Naive B cell (primary cell): ENCODE measurements around the gene ELOVL5. TPM values are rescaled to one million over a fixed set of nuclear protein-coding genes. Genes with fewer than 3 reads are reported as not detected.
"Not testable (repeated sequence)": the region's sequence is repeated elsewhere in the genome, so short reads cannot be mapped to it uniquely, and the experiment has no call there.

Source experiments
- ATAC-seq, 2 donors: fragments of 150-1000 bp; cut with Tn5 transposase; 2 replicates each; pipeline ENCODE4 v1.10.0; 2021; ENCODE audit warnings: low read depth in 2 of 2, mild to moderate bottlenecking in 2 of 2, moderate library complexity in 2 of 2
- DNase-seq: peaks from one replicate; pipeline ENCODE4 v3.0.0; 2022
- H3K27ac Mint-ChIP-seq, 6 donors: one replicate each; pipeline ENCODE4 v1.8.0; 2020 to 2022; ENCODE audit warnings: mild to moderate bottlenecking in 6 of 6, mixed read lengths in 6 of 6, moderate library complexity in 5 of 6, inconsistent platforms in 2 of 6
- H3K27me3 Mint-ChIP-seq, 3 donors: one replicate each; pipeline ENCODE4 v1.8.0; 2021 to 2022; ENCODE audit warnings: mixed read lengths in 3 of 3, mild to moderate bottlenecking in 1 of 3
- H3K36me3 Mint-ChIP-seq, 2 donors: one replicate each; pipeline ENCODE4 v1.8.0; 2020 to 2022; ENCODE audit warnings: mixed read lengths in 2 of 2, inconsistent platforms in 1 of 2, mild to moderate bottlenecking in 1 of 2
- H3K4me1 Mint-ChIP-seq, 3 donors: one replicate each; pipeline ENCODE4 v1.8.0; 2020 to 2022; ENCODE audit warnings: mixed read lengths in 3 of 3, inconsistent platforms in 1 of 3, mild to moderate bottlenecking in 1 of 3, moderate library complexity in 1 of 3
- H3K4me3 Mint-ChIP-seq, 8 donors: one replicate each; pipeline ENCODE4 v1.8.0; 2020 to 2022; ENCODE audit warnings: mild to moderate bottlenecking in 8 of 8, mixed read lengths in 8 of 8, moderate library complexity in 8 of 8, inconsistent platforms in 2 of 8
- H3K9me3 Mint-ChIP-seq, 7 donors: one replicate each; pipeline ENCODE4 v1.8.0; 2020 to 2022; ENCODE audit warnings: mixed read lengths in 7 of 7, mild to moderate bottlenecking in 5 of 7, inconsistent platforms in 2 of 7, moderate library complexity in 1 of 7
- polyA plus RNA-seq, 6 donors: library from polyadenylated mRNA; unstranded; fragments of 300-500 nt; fragmentation: Illumina TruSeq; gene quantifications; one replicate each; pipeline ENCODE4 v1.2.3, GENCODE V29; 2021; ENCODE audit warnings: low read depth in 6 of 6

The ELOVL5 gene
- polyA plus RNA-seq, result 100 to 1,000 TPM; 124 to 200 (median 166) TPM

- H3K36me3 Mint-ChIP-seq, result peaks cover 9 to 14% of the 10 kb centered on the region in 2 donors
- H3K4me3 Mint-ChIP-seq, result peak within 1 kb of the TSS; percentile 90 to 98 (median 97)
- peaks cover 45 to 52% (median 50%) of the 10 kb centered on the region in 3 donors for H3K4me1 Mint-ChIP-seq
- DNase-seq (peak; percentile 96), ATAC-seq (peak; percentile 81 to 85)
- H3K27me3 Mint-ChIP-seq, result no peaks in the 10 kb centered on the region
- H3K27ac Mint-ChIP-seq, result peak within 1 kb of the TSS; percentile 96 to 100 (median 99)
- no peaks in the 10 kb centered on the region for H3K9me3 Mint-ChIP-seq
These were observed at the start of gene ELOVL5 for GRCh38 chr6:53348371-53349208. TSS of gene ELOVL5 (minus strand) at chr6:53348950. CDS start at chr6:53295699, 53,251 bp downstream.

- peaks cover under 1 to 4% (median under 1%) of the 10 kb centered on the region in 3 donors for H3K4me1 Mint-ChIP-seq
- no peaks in the 10 kb centered on the region for H3K27me3 Mint-ChIP-seq
- peaks cover 0 to 4% (median 0%) of the 10 kb centered on the region in 7 donors for H3K9me3 Mint-ChIP-seq
- no peaks in the 10 kb centered on the region for H3K36me3 Mint-ChIP-seq
- H3K27ac Mint-ChIP-seq, result no peak overlapping the region
- H3K4me3 Mint-ChIP-seq, result no peak overlapping the region
- DNase-seq (no peak), ATAC-seq (no peak)
These were observed 48.5 kb upstream of the ELOVL5 start for GRCh38 chr6:53397283-53397682.

GRCh38 chr6:53395986-53396385 lies 47.2 kb upstream of the ELOVL5 start:
- Mint-ChIP-seq H3K27ac (no peak overlapping the region), H3K4me1 (peaks cover 0 to 12% (median 0%) of the 10 kb centered on the region in 3 donors), H3K9me3 (peaks cover 0 to 4% (median 0%) of the 10 kb centered on the region in 7 donors), H3K36me3 (no peaks in the 10 kb centered on the region), H3K4me3 (no peak overlapping the region), H3K27me3 (no peaks in the 10 kb centered on the region)
- ATAC-seq (no peak), DNase-seq (no peak)

GRCh38 chr6:53394704-53395103 lies 46.0 kb upstream of the ELOVL5 start:
- no peaks in the 10 kb centered on the region for H3K36me3 Mint-ChIP-seq
- no peak overlapping the region for H3K4me3 Mint-ChIP-seq
- H3K27ac Mint-ChIP-seq, result no peak overlapping the region
- no peaks in the 10 kb centered on the region for H3K9me3 Mint-ChIP-seq
- DNase-seq (no peak), ATAC-seq (no peak)
- no peaks in the 10 kb centered on the region for H3K27me3 Mint-ChIP-seq
- H3K4me1 Mint-ChIP-seq, result peaks cover 0 to 12% (median 0%) of the 10 kb centered on the region in 3 donors

GRCh38 chr6:53391170-53391569 lies 42.4 kb upstream of the ELOVL5 start:
- Mint-ChIP-seq H3K9me3 (peaks cover 0 to 4% (median 0%) of the 10 kb centered on the region in 7 donors), H3K36me3 (no peaks in the 10 kb centered on the region), H3K4me1 (peaks cover 0 to 12% (median 7%) of the 10 kb centered on the region in 3 donors), H3K27me3 (no peaks in the 10 kb centered on the region), H3K4me3 (no peak overlapping the region), H3K27ac (no peak overlapping the region)
- no peak for ATAC-seq
- no peak for DNase-seq

GRCh38 chr6:53390010-53390409 lies 41.3 kb upstream of the ELOVL5 start:
- no peaks in the 10 kb centered on the region for H3K36me3 Mint-ChIP-seq
- ATAC-seq (no peak), DNase-seq (no peak)
- H3K27me3 Mint-ChIP-seq, result no peaks in the 10 kb centered on the region
- H3K27ac Mint-ChIP-seq, result no peak overlapping the region
- peaks cover 0 to 4% (median 0%) of the 10 kb centered on the region in 7 donors for H3K9me3 Mint-ChIP-seq
- H3K4me1 Mint-ChIP-seq, result peaks cover 0 to 12% (median 11%) of the 10 kb centered on the region in 3 donors
- H3K4me3 Mint-ChIP-seq, result no peak overlapping the region

GRCh38 chr6:53388615-53389014 lies 39.9 kb upstream of the ELOVL5 start:
- DNase-seq, H3K36me3 Mint-ChIP-seq, H3K27ac Mint-ChIP-seq, H3K4me3 Mint-ChIP-seq, ATAC-seq, H3K9me3 Mint-ChIP-seq, H3K27me3 Mint-ChIP-seq: not testable (repeated sequence)
- peaks cover 0 to 12% (median 11%) of the 10 kb centered on the region in 3 donors for H3K4me1 Mint-ChIP-seq

GRCh38 chr6:53382421-53382820 lies 33.7 kb upstream of the ELOVL5 start:
- DNase-seq (no peak), ATAC-seq (no peak)
- H3K27ac Mint-ChIP-seq, result no peak overlapping the region
- no peaks in the 10 kb centered on the region for H3K36me3 Mint-ChIP-seq
- peaks cover 0 to 11% (median 0%) of the 10 kb centered on the region in 3 donors for H3K4me1 Mint-ChIP-seq
- H3K4me3 Mint-ChIP-seq, result no peak overlapping the region
- H3K27me3 Mint-ChIP-seq, result peaks cover 0 to 6% (median 6%) of the 10 kb centered on the region in 3 donors
- H3K9me3 Mint-ChIP-seq, result peaks cover 0 to 4% (median 0%) of the 10 kb centered on the region in 7 donors

GRCh38 chr6:53378208-53378607 lies 29.5 kb upstream of the ELOVL5 start:
- ATAC-seq, result no peak
- H3K27ac Mint-ChIP-seq, result no peak overlapping the region

GRCh38 chr6:53377793-53378192 lies 29.0 kb upstream of the ELOVL5 start:
- H3K27ac Mint-ChIP-seq, result no peak overlapping the region

More at GRCh38 chr6:53378208-53378607, 29.5 kb upstream of the ELOVL5 start:
- H3K9me3 Mint-ChIP-seq, result no peaks in the 10 kb centered on the region
- H3K36me3 Mint-ChIP-seq, result no peaks in the 10 kb centered on the region
- H3K27me3 Mint-ChIP-seq, result peaks cover 0 to 6% (median 0%) of the 10 kb centered on the region in 3 donors
- DNase-seq, result no peak
- H3K4me3 Mint-ChIP-seq, result no peak overlapping the region
- no peaks in the 10 kb centered on the region for H3K4me1 Mint-ChIP-seq

GRCh38 chr6:53377289-53377688 lies 28.5 kb upstream of the ELOVL5 start:
- no peak for ATAC-seq
- no peak for DNase-seq
- Mint-ChIP-seq H3K4me1 (no peaks in the 10 kb centered on the region), H3K4me3 (no peak overlapping the region), H3K27ac (peak overlapping the region in 1 of 6 donors; percentile 35), H3K27me3 (peaks cover 0 to 6% (median 0%) of the 10 kb centered on the region in 3 donors), H3K9me3 (no peaks in the 10 kb centered on the region), H3K36me3 (no peaks in the 10 kb centered on the region)

More at GRCh38 chr6:53377793-53378192, 29.0 kb upstream of the ELOVL5 start:
- Mint-ChIP-seq H3K27me3 (peaks cover 0 to 6% (median 0%) of the 10 kb centered on the region in 3 donors), H3K36me3 (no peaks in the 10 kb centered on the region), H3K4me1 (no peaks in the 10 kb centered on the region), H3K9me3 (no peaks in the 10 kb centered on the region), H3K4me3 (no peak overlapping the region)
- DNase-seq, result no peak
- ATAC-seq, result no peak

GRCh38 chr6:53376661-53377226 lies 28.0 kb upstream of the ELOVL5 start:
- no peaks in the 10 kb centered on the region for H3K9me3 Mint-ChIP-seq
- no peak overlapping the region for H3K4me3 Mint-ChIP-seq
- H3K27me3 Mint-ChIP-seq, result peaks cover 0 to 3% (median 0%) of the 10 kb centered on the region in 3 donors
- no peaks in the 10 kb centered on the region for H3K36me3 Mint-ChIP-seq
- ATAC-seq, result no peak
- no peak overlapping the region for H3K27ac Mint-ChIP-seq
- H3K4me1 Mint-ChIP-seq, result no peaks in the 10 kb centered on the region
- DNase-seq, result no peak

- Mint-ChIP-seq H3K4me3 (no peak overlapping the region), H3K4me1 (no peaks in the 10 kb centered on the region), H3K27ac (no peak overlapping the region), H3K36me3 (no peaks in the 10 kb centered on the region), H3K9me3 (no peaks in the 10 kb centered on the region), H3K27me3 (no peaks in the 10 kb centered on the region)
- ATAC-seq (no peak), DNase-seq (no peak)
These were observed 27.1 kb upstream of the ELOVL5 start for GRCh38 chr6:53375847-53376246.

- Mint-ChIP-seq H3K9me3 (no peaks in the 10 kb centered on the region), H3K27me3 (no peaks in the 10 kb centered on the region), H3K4me3 (no peak overlapping the region), H3K36me3 (no peaks in the 10 kb centered on the region), H3K4me1 (no peaks in the 10 kb centered on the region), H3K27ac (no peak overlapping the region)
- DNase-seq (no peak), ATAC-seq (no peak)
These were observed 24.9 kb upstream of the ELOVL5 start for GRCh38 chr6:53373638-53374037.
